Measurements from ENCODE around the gene SH2D3C. TPM values are rescaled to one million over a fixed set of nuclear protein-coding genes. Genes with fewer than 3 reads are reported as not detected.
A peak's percentile ranks its signal among the peaks of the same experiment; 100 is the strongest.

The SH2D3C gene
- total RNA-seq (27.7 TPM), polyA plus RNA-seq (ENCODE audit: insufficient read depth, low read depth, low replicate concordance) (13.7 TPM)
- long read RNA-seq, donor 1 = 0 reads
- long read RNA-seq, donor 2, partial matches to known transcripts = 0 of 2 reads
- long read RNA-seq, donor 2, other reads (novel, unspliced or antisense) = 0 of 2 reads
- long read RNA-seq, donor 3, partial matches to known transcripts = 18 of 27 reads
- long read RNA-seq, donor 3, other reads (novel, unspliced or antisense) = 7 of 27 reads
- long read RNA-seq, donor 4, partial matches to known transcripts = 0 of 1 reads
- long read RNA-seq, donor 4, other reads (novel, unspliced or antisense) = 0 of 1 reads
- long read RNA-seq, donor 5 = 0 reads
- long read RNA-seq, donor 6 = 0 reads
- long read RNA-seq, donor 7, transcript SH2D3C-203 (11 exons, 2,750 nt) = major isoform, 16 of 39 reads
- long read RNA-seq, donor 7, partial matches to known transcripts = 17 of 39 reads
- long read RNA-seq, donor 7, other reads (novel, unspliced or antisense) = 3 of 39 reads
- long read RNA-seq, donor 8, partial matches to known transcripts = 19 of 22 reads
- long read RNA-seq, donor 8, other reads (novel, unspliced or antisense) = 0 of 22 reads
- long read RNA-seq, donor 9, partial matches to known transcripts = 0 of 1 reads
- long read RNA-seq, donor 9, other reads (novel, unspliced or antisense) = 0 of 1 reads
- long read RNA-seq, donor 10, partial matches to known transcripts = 0 of 1 reads
- long read RNA-seq, donor 10, other reads (novel, unspliced or antisense) = 0 of 1 reads

GRCh38 chr9:127778280-127779135 lies at the start of gene SH2D3C:
Gene SH2D3C, minus strand, starts transcription at chr9:127778666. Its CDS starts 39 bp downstream, at chr9:127778627.
- TF ChIP-seq, protein P1, sequence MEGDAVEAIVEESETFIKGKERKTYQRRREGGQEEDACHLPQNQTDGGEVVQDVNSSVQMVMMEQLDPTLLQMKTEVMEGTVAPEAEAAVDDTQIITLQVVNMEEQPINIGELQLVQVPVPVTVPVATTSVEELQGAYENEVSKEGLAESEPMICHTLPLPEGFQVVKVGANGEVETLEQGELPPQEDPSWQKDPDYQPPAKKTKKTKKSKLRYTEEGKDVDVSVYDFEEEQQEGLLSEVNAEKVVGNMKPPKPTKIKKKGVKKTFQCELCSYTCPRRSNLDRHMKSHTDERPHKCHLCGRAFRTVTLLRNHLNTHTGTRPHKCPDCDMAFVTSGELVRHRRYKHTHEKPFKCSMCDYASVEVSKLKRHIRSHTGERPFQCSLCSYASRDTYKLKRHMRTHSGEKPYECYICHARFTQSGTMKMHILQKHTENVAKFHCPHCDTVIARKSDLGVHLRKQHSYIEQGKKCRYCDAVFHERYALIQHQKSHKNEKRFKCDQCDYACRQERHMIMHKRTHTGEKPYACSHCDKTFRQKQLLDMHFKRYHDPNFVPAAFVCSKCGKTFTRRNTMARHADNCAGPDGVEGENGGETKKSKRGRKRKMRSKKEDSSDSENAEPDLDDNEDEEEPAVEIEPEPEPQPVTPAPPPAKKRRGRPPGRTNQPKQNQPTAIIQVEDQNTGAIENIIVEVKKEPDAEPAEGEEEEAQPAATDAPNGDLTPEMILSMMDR (IDR thresholded peaks at IDR 0.05; ENCODE audit: borderline replicate concordance, extremely low read depth, insufficient read depth) = no peak
- peak in 1 of 5 donors; percentile 72 for DNase-seq
- Histone ChIP-seq H3K4me1 (ENCODE audit: control insufficient read depth in 2 of 3, insufficient read depth in 2 of 3, low read depth in 1 of 3, low read length in 3 of 3) (peaks cover 0 to 1% (median 0%) of the 10 kb centered on the region in 3 donors), H3K27ac (ENCODE audit: low read depth in 2 of 2, low read length in 2 of 2) (peak within 1 kb of the TSS in 1 of 2 donors; percentile 55), H3K27me3 (ENCODE audit: control insufficient read depth, insufficient read depth, low read length) (no peaks in the 10 kb centered on the region), H3K4me3 (ENCODE audit: low read length in 3 of 3) (peak within 1 kb of the TSS in 1 of 3 donors; percentile 6), H3K9ac (ENCODE audit: low read length in 3 of 3) (no peak within 1 kb of the TSS), H3K36me3 (ENCODE audit: control insufficient read depth in 2 of 3, insufficient read depth in 3 of 3, low read length in 3 of 3) (no peaks in the 10 kb centered on the region), H3K9me3 (ENCODE audit: control insufficient read depth in 2 of 3, insufficient read depth in 1 of 3, low read length in 3 of 3) (no peaks in the 10 kb centered on the region)
- no peak for FAIRE-seq
- intact Hi-C loops (cut with DNase I) = loop anchor here (5.0 kb wide), 1 partner anchor 36 kb away; no protein-coding TSS in a partner anchor

GRCh38 chr9:127826253-127826913 lies 47.9 kb upstream of the SH2D3C start:
- Histone ChIP-seq H3K27ac (ENCODE audit: low read depth in 2 of 2, low read length in 2 of 2) (no peak overlapping the region), H3K36me3 (ENCODE audit: control insufficient read depth in 2 of 3, insufficient read depth in 3 of 3, low read length in 3 of 3) (peaks cover 0 to 17% (median 10%) of the 10 kb centered on the region in 3 donors), H3K4me3 (ENCODE audit: low read length in 3 of 3) (no peak overlapping the region), H3K27me3 (ENCODE audit: control insufficient read depth, insufficient read depth, low read length) (no peaks in the 10 kb centered on the region), H3K9me3 (ENCODE audit: control insufficient read depth in 2 of 3, insufficient read depth in 1 of 3, low read length in 3 of 3) (no peaks in the 10 kb centered on the region), H3K9ac (ENCODE audit: low read length in 3 of 3) (no peak overlapping the region), H3K4me1 (ENCODE audit: control insufficient read depth in 2 of 3, insufficient read depth in 2 of 3, low read depth in 1 of 3, low read length in 3 of 3) (peaks cover 0 to 29% (median 8%) of the 10 kb centered on the region in 3 donors)
- no peak for FAIRE-seq
- TF ChIP-seq, protein P1 (IDR thresholded peaks at IDR 0.05; ENCODE audit: borderline replicate concordance, extremely low read depth, insufficient read depth) = no peak
- peak in 2 of 5 donors; percentile 43 to 47 for DNase-seq
- intact Hi-C loops (cut with DNase I) = no loop called here

DNA sequence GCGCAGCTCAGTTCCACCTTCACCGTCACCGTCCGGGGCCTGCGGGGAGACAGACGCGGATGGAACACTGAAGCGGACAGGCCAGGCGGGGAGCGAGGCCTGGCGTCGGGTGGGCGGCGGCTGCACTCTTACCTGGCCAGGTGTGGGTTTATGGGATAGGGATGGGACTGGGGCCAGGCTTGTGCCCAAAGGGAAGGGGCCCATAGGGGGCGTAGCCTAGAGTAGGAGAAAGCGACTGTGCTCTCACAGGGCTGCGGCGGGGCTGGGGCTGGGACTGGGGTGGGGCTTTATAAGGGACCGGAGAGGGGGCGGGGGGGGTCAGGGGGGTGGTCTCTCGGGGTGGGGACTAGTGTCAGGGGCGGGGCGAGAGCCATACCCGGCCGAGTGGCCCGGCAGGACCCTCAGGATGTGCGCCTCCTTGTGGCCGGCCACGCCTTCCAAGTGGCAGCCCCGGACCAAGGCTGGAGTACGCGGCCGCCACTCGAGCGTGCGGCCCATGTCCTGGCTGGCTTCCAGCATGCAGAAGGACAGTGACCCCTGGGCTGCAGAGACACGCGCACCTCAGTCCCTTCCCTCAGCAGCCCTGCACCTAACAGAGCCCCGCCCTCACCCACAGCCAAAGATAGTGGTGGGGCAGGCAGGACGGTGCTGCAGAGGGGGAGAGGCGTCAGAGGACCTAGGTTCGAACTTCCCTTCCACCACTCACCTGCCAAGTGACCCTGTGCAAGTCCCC lies 47.0 kb upstream of the SH2D3C start:
- H3K36me3 ChIP-seq (ENCODE audit: control insufficient read depth in 2 of 3, insufficient read depth in 3 of 3, low read length in 3 of 3) = peaks cover 0 to 17% (median 10%) of the 10 kb centered on the region in 3 donors
- no peaks in the 10 kb centered on the region for H3K9me3 ChIP-seq (ENCODE audit: control insufficient read depth in 2 of 3, insufficient read depth in 1 of 3, low read length in 3 of 3)
- no peaks in the 10 kb centered on the region for H3K27me3 ChIP-seq (ENCODE audit: control insufficient read depth, insufficient read depth, low read length)
- intact Hi-C loops (cut with DNase I) = no loop called here
- DNase-seq = peak; percentile 65 to 89 (median 78)
- no peak overlapping the region for H3K9ac ChIP-seq (ENCODE audit: low read length in 3 of 3)
- TF ChIP-seq, protein P1 (IDR thresholded peaks at IDR 0.05; ENCODE audit: borderline replicate concordance, extremely low read depth, insufficient read depth) = peak; percentile 36
- FAIRE-seq = no peak
- H3K27ac ChIP-seq (ENCODE audit: low read depth in 2 of 2, low read length in 2 of 2) = no peak overlapping the region
- peaks cover 0 to 27% (median 8%) of the 10 kb centered on the region in 3 donors for H3K4me1 ChIP-seq (ENCODE audit: control insufficient read depth in 2 of 3, insufficient read depth in 2 of 3, low read depth in 1 of 3, low read length in 3 of 3)
- H3K4me3 ChIP-seq (ENCODE audit: low read length in 3 of 3) = no peak overlapping the region
